Cardiac septum (tissue), 1 donor: ENCODE results near the gene RSRC1. TPM values are rescaled to one million over a fixed set of nuclear protein-coding genes. Genes with fewer than 3 reads are reported as not detected.
"Not testable (repeated sequence)": the region's sequence is repeated elsewhere in the genome, so short reads cannot be mapped to it uniquely, and the experiment has no call there.

ENCODE experiments used
- DNase-seq: peaks from one replicate; pipeline ENCODE4 v3.0.0-alpha.2; 2020; ENCODE audit warnings: low spot score
- intact Hi-C: fragments of 100-400 bp; cut with DNase I; formaldehyde crosslinking; loops from one replicate; pipeline ENCODE4 v1.14.0; 2022
- total RNA-seq: library from RNA; stranded (reverse); fragmentation: NEBNext Ultra II Directional; extraction: Animal tissue kit (Norgen Biotek cat#: 25700); gene quantifications from one replicate; pipeline ENCODE4 v1.2.1, GENCODE V29; 2021
- donor health status: DM: no; HTN: no; CAD: no.

Gene RSRC1
- total RNA-seq, 1 donor from 2014 or later = 21.4 TPM

GRCh38 chr3:158278187-158278586 lies 168.3 kb downstream of the RSRC1 start:
- DNase-seq = no peak
- intact Hi-C loops = no loop called here

GRCh38 chr3:158279609-158280008 lies 169.7 kb downstream of the RSRC1 start:
- DNase-seq = no peak
- intact Hi-C loops = no loop called here

DNA sequence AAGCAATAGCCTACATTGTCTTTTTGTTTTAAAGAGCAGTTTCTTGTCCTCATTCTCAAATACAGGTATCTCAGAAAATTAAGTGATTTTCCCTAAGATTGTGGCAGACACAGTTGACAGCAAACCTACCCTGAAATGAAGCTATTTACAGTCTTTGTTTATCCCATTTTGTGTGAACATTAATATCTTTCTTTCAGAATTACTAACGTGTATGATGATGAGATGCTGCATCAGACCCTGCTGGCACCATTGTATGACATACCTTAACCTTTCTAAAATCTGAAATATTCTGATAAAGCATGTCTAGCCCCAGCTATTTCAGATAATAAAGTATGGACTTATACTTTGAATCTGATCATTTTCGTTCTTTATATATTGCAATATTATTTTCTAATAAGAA lies 185.9 kb downstream of the RSRC1 start:
- DNase-seq = no peak
- intact Hi-C loops = no loop called here

- intact Hi-C loops = no loop called here
- DNase-seq = no peak
Measured at GRCh38 chr3:158297940-158298339, 188.1 kb downstream of the RSRC1 start.

DNA sequence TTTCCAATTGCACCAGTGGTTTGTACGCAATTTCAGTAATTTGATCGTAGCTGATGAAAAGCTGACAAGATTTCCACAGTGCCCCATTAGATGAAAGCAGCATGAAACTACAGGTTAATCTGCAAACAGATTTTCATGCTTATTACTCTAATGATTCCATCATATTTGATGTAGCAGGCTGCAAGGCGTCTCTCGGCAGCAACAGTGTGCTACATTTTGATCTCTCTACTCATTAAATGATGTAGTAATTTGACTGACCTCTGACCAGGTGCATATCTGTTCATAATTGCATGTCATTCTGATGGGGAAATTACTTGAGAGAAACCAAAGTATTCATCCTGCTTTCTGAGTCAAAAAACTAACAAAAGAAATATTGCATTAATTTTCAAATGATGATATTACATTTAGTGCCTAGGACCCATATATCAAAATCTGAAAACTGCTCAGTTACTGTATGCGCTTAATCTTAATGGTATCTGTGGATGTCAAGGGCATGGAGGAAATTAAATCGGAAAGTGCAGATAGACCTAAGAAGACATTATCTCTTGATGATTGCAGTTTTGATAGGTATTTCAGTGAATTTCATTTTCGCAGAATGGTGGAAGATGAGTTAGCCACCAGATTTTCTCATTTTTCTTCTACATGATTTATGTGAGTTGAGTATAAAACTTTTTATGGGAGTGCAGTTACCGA lies 198.5 kb downstream of the RSRC1 start:
- intact Hi-C loops = no loop called here
- DNase-seq = no peak

- intact Hi-C loops = no loop called here
- no peak for DNase-seq
Measured at GRCh38 chr3:158312560-158313141, 202.8 kb downstream of the RSRC1 start.

DNA sequence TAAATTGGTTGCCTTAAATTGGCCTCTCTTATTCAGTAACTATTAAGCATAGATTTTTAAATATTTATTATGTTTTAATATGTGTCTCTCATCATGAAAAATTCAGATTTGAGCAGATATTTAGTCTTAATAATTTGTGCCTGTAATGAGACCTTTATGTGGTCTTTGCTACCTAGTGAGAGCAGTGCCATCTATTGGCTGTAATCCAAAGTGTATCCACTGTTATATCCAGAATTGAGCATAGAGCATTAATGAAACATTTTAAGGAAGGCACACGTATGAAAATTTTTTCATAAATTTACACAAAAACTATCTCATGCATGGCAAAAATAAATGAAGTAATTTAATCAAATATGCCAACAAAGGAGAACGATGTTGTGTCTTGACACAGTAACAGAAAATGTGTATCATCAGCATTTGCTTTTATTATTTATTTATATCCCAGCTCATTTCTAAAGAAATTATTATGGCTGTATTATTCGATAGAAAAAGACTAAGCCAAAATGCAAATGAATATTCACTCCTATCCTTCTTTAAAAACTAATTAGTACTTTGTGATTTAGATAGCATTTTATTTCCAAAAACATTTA lies 203.5 kb downstream of the RSRC1 start:
- no peak for DNase-seq
- intact Hi-C loops = no loop called here

DNA sequence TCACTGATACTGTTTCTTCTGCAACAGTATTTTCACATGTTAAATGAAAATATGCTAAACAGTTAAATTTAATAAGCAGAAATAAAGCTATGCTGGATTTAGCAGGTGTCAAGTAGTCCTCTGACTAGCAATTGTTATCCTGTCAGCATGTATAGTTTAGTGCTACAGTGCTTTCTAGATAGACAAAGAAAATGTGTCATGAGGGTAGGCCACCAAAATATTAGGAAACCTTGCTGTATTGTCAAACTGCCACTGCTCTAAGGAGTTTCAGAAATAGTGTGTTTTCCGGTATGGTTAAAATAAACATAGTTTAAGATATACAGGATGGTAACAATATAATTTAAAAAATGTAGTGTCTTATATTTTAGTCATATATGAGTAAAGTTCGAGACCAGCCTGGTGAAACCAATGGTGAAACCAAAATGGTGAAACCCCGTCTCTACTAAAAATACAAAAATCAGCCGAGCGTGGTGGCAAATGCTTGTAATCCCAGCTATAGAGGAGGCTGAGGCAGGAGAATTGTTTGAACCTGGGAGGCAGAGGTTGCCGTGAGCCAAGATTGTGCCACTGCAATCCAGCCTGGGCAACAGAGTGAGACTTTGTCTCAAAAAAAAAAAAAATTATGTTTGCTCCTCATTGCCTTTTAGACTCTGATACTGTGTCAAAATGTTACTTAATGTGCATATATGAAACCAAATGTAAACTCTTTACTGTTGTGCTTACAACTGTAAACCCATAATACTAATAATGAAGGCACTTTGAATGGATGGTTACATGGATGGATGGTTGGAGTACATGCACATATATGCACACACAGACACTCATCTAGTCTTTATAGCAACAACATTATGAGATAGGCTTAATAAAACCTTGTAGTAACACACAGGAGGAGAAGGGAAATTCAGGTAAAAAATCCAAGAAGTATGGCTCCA lies 204.8 kb downstream of the RSRC1 start:
- intact Hi-C loops = no loop called here
- no peak for DNase-seq

DNA sequence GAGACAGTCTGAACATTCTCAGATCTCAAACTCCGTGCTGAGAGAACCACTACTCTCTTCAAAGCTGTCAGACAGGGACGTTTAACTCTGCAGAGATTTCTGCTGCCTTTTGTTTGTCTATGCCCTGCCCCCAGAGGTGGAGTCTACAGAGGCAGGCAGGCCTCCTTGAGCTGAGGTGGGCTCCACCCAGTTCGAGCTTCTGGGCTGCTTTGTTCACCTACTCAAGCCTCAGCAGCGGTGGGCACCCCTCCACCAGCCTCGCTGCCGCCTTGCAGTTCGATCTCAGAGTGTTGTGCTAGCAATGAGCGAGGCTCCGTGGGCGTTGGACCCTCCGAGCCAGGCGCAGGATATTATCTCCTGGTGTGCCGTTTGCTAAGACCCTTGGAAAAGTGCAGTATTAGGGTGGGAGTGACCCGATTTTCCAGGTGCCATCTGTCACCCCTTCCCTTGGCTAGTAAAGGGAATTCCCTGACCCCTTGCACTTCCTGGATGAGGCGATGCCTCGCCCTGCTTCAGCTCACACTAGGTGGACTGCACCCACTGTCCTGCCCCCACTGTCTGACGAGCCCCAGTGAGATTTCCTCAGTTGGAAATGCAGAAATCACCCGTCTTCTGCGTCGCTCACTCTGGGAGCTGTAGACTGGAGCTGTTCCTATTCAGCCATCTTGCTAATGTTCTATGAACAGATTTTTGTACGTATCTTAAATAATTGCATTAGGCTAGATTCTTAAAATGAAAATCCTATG lies 220.0 kb downstream of the RSRC1 start:
- DNase-seq, intact Hi-C loops: not testable (repeated sequence)

- intact Hi-C loops = no loop called here
- DNase-seq = no peak
Measured at GRCh38 chr3:158330870-158331269, 221.0 kb downstream of the RSRC1 start.

DNA sequence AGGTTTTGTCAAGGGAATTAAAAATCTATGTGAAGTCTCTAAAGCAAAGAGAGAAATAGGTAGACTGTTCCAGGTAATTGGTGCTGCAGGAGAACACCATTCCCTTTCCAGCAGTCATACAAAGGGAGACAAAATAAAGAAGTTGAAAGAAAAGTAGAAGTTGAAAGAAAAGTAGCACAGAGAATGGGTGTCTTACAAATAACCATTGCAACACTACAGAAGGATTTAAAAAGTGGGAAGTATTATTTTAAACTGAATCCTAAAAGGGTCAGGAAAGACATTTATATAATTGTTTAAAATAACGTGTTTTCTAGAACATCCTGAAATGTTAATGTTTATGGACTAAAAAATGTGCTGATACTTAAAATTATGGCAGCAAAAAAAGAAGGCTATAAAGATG lies 223.8 kb downstream of the RSRC1 start:
- intact Hi-C loops = no loop called here

GRCh38 chr3:158337110-158337509 lies 227.2 kb downstream of the RSRC1 start:
- no peak for DNase-seq
- intact Hi-C loops = no loop called here

More for the DNA sequence above, 223.8 kb downstream of the RSRC1 start:
- DNase-seq = no peak

DNA sequence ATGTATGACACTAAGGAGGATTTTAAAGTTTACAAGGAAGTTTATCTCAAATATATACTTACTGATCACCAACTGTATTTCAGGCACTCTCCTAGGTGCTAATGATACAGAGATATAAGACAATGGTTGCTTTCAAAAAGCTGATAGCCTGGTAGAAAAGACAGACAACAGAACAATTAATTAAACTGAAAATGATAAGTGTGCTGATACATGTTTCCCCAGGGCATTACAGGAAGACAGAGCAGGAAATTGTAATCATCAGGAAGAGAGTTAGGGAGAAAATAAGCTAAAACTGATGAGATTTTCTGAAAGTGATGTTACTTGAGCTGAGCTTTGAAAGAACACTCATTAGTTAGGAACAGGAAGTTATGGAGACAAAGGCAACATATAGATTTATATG lies 229.7 kb downstream of the RSRC1 start:
- no peak for DNase-seq
- intact Hi-C loops = no loop called here

DNA sequence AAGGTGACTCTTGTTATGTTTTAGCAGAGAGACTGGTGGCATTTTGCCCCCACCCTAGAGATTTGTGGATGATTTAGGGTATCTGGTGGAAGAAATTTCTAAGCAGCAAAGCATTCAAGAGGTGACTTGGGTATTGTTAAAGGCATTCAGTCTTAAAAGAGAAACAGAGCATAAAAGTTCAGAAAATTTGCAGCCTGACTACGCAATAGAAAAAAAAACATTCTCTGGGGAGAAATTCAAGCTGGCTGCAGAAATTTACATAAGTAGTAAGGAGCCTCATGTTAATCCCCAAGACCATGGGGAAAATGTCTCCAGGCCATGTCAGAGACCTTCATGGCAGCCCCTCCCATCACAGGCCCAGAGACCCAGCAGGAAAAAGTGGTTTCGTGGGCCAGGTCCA lies 231.1 kb downstream of the RSRC1 start:
- DNase-seq = not testable (repeated sequence)

DNA sequence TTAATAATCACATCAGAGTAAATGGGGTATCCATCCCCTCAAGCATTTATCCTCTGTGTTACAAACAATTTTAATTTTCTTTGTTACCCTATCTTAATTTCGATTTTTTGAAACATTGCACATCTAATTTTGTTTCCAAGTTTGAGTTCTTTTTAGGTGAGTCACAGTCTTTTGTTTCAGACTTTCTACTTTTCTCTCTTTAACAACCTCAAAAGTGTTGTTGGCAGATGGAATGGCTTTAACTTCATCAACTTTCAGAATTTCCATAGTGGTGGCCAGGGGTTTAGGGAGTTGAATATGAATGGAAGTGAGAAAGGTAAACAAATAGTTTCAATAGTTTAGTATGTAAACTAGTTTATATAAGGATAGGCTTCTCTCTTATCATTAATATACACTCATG lies 238.1 kb downstream of the RSRC1 start:
- DNase-seq = no peak
- intact Hi-C loops = no loop called here

More for the DNA sequence above, 231.1 kb downstream of the RSRC1 start:
- intact Hi-C loops = not testable (repeated sequence)

- DNase-seq = no peak
- intact Hi-C loops = no loop called here
Measured at GRCh38 chr3:158350971-158351370, 241.1 kb downstream of the RSRC1 start.

- DNase-seq = no peak
- intact Hi-C loops = no loop called here
Measured at GRCh38 chr3:158352551-158352950, 242.7 kb downstream of the RSRC1 start.

DNA sequence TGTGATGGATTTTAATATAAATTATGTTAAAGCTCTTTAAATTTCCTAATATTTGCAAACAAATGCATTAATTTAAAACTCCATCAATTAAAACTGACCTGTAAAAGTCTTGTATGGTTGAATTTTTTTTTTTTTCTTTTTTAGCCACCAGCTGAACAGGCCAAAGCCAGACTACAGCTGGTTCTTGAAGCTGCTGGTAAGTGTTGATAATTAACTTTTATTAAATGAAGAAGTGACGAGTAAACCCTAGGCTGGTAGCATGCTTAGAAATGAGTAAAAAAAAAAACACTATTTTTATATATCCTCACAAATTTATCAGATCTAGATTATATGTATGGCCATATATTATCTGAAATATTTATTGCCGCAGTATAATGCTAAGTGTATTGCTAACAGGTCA lies 244.8 kb downstream of the RSRC1 start:
- intact Hi-C loops = no loop called here
- DNase-seq = no peak
